H1 (cell line): ENCODE data around the gene ZBTB38. TPM values are rescaled to one million over a fixed set of nuclear protein-coding genes. Genes with fewer than 3 reads are reported as not detected.

Experiments used
- CTCF ChIA-PET: fragments of 300-600 bp; sonication (Branson Sonifier 250); formaldehyde crosslinking; loops from one replicate; lab custom pipeline; 2021; ENCODE audit not compliant: partially characterized antibody; lab: Charles Lee
- POLR2A ChIA-PET: fragments of 300-600 bp; sonication (Branson Sonifier 250); formaldehyde crosslinking; loops from one replicate; lab custom pipeline; 2021; ENCODE audit warnings: inconsistent platforms; ENCODE audit not compliant: partially characterized antibody; lab: Charles Lee
- DNase-seq, 2 experiments: peaks; one replicate each; pipeline versions ENCODE4 v3.0.0 to v3.0.0-alpha.2; 2010 to 2022; ENCODE audit warnings: low spot score in 2 of 2, low read depth in 1 of 2, mixed read lengths in 1 of 2
- FAIRE-seq: peaks from 2 replicates; lab custom pipeline; 2011; peaks lifted over from hg19 to GRCh38; lab: Jason Lieb, UNC
- H2AFZ ChIP-seq: 2 replicates; pipeline ENCODE4 v1.8.1; 2012; ENCODE audit warnings: low read length, inconsistent platforms
- H2AK5ac ChIP-seq: 2 replicates; pipeline ENCODE4 v1.6.1; 2013; ENCODE audit warnings: low read depth, low read length
- H2BK120ac ChIP-seq: replicated peaks from 2 replicates; pipeline ENCODE3; 2013; ENCODE audit warnings: low read depth, low read length, inconsistent platforms
- H2BK12ac ChIP-seq: 2 replicates; pipeline ENCODE4 v1.6.1; 2013; ENCODE audit warnings: low read depth, low read length
- H2BK15ac ChIP-seq: 2 replicates; pipeline ENCODE4 v1.6.1; 2013; ENCODE audit warnings: low read length
- H2BK20ac ChIP-seq: 2 replicates; pipeline ENCODE4 v1.6.1; 2013; ENCODE audit warnings: low read length
- H2BK5ac ChIP-seq: 2 replicates; pipeline ENCODE4 v1.6.1; 2013; ENCODE audit warnings: low read depth, low read length
- H3K14ac ChIP-seq: 2 replicates; pipeline ENCODE4 v1.6.1; 2013; ENCODE audit warnings: inconsistent platforms; ENCODE audit not compliant: insufficient read length
- H3K18ac ChIP-seq: 2 replicates; pipeline ENCODE4 v1.6.1; 2013; ENCODE audit warnings: low read length; ENCODE audit errors: extremely low read depth
- H3K23ac ChIP-seq: 2 replicates; pipeline ENCODE4 v1.6.1; 2013; ENCODE audit warnings: inconsistent platforms; ENCODE audit not compliant: insufficient read length
- H3K23me2 ChIP-seq: 2 replicates; pipeline ENCODE4 v1.6.1; 2013; ENCODE audit warnings: low read depth, low read length
- H3K27ac ChIP-seq: 2 replicates; pipeline ENCODE4 v1.6.1; 2011; ENCODE audit warnings: low read depth, low read length, inconsistent platforms
- H3K27me3 ChIP-seq, 4 experiments: replicated peaks in 1 of 4; 1 replicate in 1 of 4; 2 replicates in 3 of 4; pipeline versions ENCODE4 v1.6.1 to v1.8.1; 2011 to 2013; ENCODE audit warnings: low read length in 3 of 4, mild to moderate bottlenecking in 3 of 4, inconsistent platforms in 2 of 4, mixed read lengths in 2 of 4, moderate library complexity in 1 of 4; ENCODE audit not compliant: control insufficient read depth in 3 of 4, insufficient read depth in 3 of 4; ENCODE audit errors: extremely low read depth in 1 of 4
- H3K36me3 ChIP-seq, 4 experiments: 2 replicates each; pipeline versions ENCODE4 v1.6.1 to v1.8.1; 2011 to 2013; ENCODE audit warnings: mild to moderate bottlenecking in 4 of 4, low read length in 3 of 4, moderate library complexity in 2 of 4, control low read depth in 1 of 4, inconsistent platforms in 1 of 4; ENCODE audit not compliant: insufficient read depth in 4 of 4, control insufficient read depth in 2 of 4
- H3K4ac ChIP-seq: replicated peaks from 2 replicates; pipeline ENCODE3; 2013; ENCODE audit warnings: low read length, low read depth, mixed read lengths, inconsistent platforms; ENCODE audit not compliant: insufficient read length
- H3K4me1 ChIP-seq, 4 experiments: replicated peaks in 1 of 4; 1 replicate in 1 of 4; 2 replicates in 3 of 4; pipeline versions ENCODE4 v1.6.1 to v1.8.1; 2011 to 2013; ENCODE audit warnings: low read length in 3 of 4, inconsistent platforms in 2 of 4, mixed read lengths in 1 of 4; ENCODE audit not compliant: insufficient read depth in 4 of 4, control insufficient read depth in 3 of 4
- H3K4me2 ChIP-seq, 2 experiments: 2 replicates each; pipeline versions ENCODE4 v1.6.1 to v1.8.1; 2011 to 2013; ENCODE audit warnings: low read depth in 2 of 2, low read length in 2 of 2, control low read depth in 1 of 2, inconsistent platforms in 1 of 2, mild to moderate bottlenecking in 1 of 2; ENCODE audit not compliant: insufficient read depth in 1 of 2
- H3K4me3 ChIP-seq, 4 experiments: fragments of 200-600, 300-600 bp in 1 of 4; sonication (generic), shearing (Covaris generic), sonication (Bioruptor Twin) in 1 of 4; 2 replicates each; pipeline versions ENCODE4 v1.5.1 to v1.8.1; 2011 to 2016; ENCODE audit warnings: low read length in 4 of 4, low read depth in 3 of 4, control low read depth in 2 of 4, inconsistent platforms in 2 of 4, mild to moderate bottlenecking in 2 of 4, mixed read lengths in 1 of 4, moderate library complexity in 1 of 4; ENCODE audit not compliant: insufficient read depth in 2 of 4; ENCODE audit errors: extremely low read depth in 1 of 4
- H3K56ac ChIP-seq: replicated peaks from 2 replicates; pipeline ENCODE3; 2013; ENCODE audit warnings: low read depth, mild to moderate bottlenecking, mixed read lengths, low read length, inconsistent platforms; ENCODE audit not compliant: insufficient read length
- H3K79me1 ChIP-seq: 2 replicates; pipeline ENCODE4 v1.6.1; 2013; ENCODE audit warnings: low read depth, low read length, control low read depth
- H3K79me2 ChIP-seq, 2 experiments: 2 replicates each; pipeline versions ENCODE4 v1.6.1 to v1.8.1; 2012 to 2013; ENCODE audit warnings: low read length in 2 of 2, mild to moderate bottlenecking in 2 of 2, inconsistent platforms in 1 of 2; ENCODE audit not compliant: insufficient read depth in 2 of 2, control insufficient read depth in 1 of 2
- H3K9ac ChIP-seq, 4 experiments: replicated peaks in 1 of 4; 1 replicate in 1 of 4; 2 replicates in 3 of 4; pipeline versions ENCODE4 v1.6.1 to v1.8.1; 2011 to 2013; ENCODE audit warnings: low read depth in 3 of 4, low read length in 3 of 4, control low read depth in 2 of 4, mild to moderate bottlenecking in 2 of 4, moderate library complexity in 2 of 4, inconsistent platforms in 1 of 4; ENCODE audit errors: extremely low read depth in 1 of 4
- H3K9me3 ChIP-seq, 2 experiments: 2 replicates each; pipeline versions ENCODE4 v1.6.1 to v1.8.1; 2012 to 2013; ENCODE audit warnings: mild to moderate bottlenecking in 2 of 2, moderate library complexity in 2 of 2, control low read depth in 1 of 2, inconsistent platforms in 1 of 2, low read depth in 1 of 2, low read length in 1 of 2, mixed read lengths in 1 of 2; ENCODE audit not compliant: insufficient read depth in 2 of 2
- H4K20me1 ChIP-seq, 2 experiments: replicated peaks in 1 of 2; 2 replicates each; pipeline versions ENCODE3 to v1.8.1; 2011 to 2013; ENCODE audit warnings: inconsistent platforms in 2 of 2, low read length in 2 of 2, mild to moderate bottlenecking in 1 of 2; ENCODE audit not compliant: insufficient read depth in 2 of 2, control insufficient read depth in 1 of 2
- H4K5ac ChIP-seq: 2 replicates; pipeline ENCODE4 v1.6.1; 2013; ENCODE audit warnings: low read length, low read depth, mixed read lengths, inconsistent platforms; ENCODE audit not compliant: insufficient read length
- H4K8ac ChIP-seq: 2 replicates; pipeline ENCODE4 v1.8.0; 2013; ENCODE audit warnings: mild to moderate bottlenecking, moderate library complexity, low read length, inconsistent platforms; ENCODE audit not compliant: insufficient read depth; ENCODE audit errors: extremely low read depth
- H4K91ac ChIP-seq: replicated peaks from 2 replicates; pipeline ENCODE3; 2013; ENCODE audit warnings: low read length, mixed read lengths, inconsistent platforms; ENCODE audit not compliant: insufficient read length
- PHF8 ChIP-seq: fragments of 200-600 bp; sonication (generic); conservative IDR thresholded peaks from 2 replicates; pipeline ENCODE4 v1.7.1; 2012; ENCODE audit warnings: low read depth, mild to moderate bottlenecking, inconsistent platforms, low read length, moderate library complexity
- RXRA ChIP-seq: IDR thresholded peaks from 2 replicates; pipeline ENCODE4 v1.6.1; 2011; ENCODE audit warnings: low read depth, mild to moderate bottlenecking, low read length, moderate library complexity; ENCODE audit not compliant: insufficient read depth
- SIN3A ChIP-seq, 2 experiments: IDR thresholded peaks in 1 of 2; conservative IDR thresholded peaks in 1 of 2; 2 replicates each; pipeline ENCODE4 v1.6.1; 2011 to 2012; ENCODE audit warnings: low read length in 2 of 2, improper control_type of control experiment in 1 of 2, low read depth in 1 of 2, mild to moderate bottlenecking in 1 of 2
- SIX5 ChIP-seq: IDR thresholded peaks from 2 replicates; pipeline ENCODE4 v1.6.1; 2011; ENCODE audit warnings: mild to moderate bottlenecking, low read depth, low read length
- ZNF274 ChIP-seq: IDR thresholded peaks from 2 replicates; pipeline ENCODE4 v1.7.0; 2012; ENCODE audit warnings: low read length, borderline replicate concordance; ENCODE audit errors: extremely low read depth
- WGBS, 2 experiments: shearing (Covaris generic) in 1 of 2; methylation state at CpG; one replicate each; pipeline versions ENCODE4 v1.1.6 to v1.1.7; 2013 to 2015; ENCODE audit warnings: low lambda C conversion rate in 2 of 2, mixed read lengths in 2 of 2, inconsistent platforms in 1 of 2, low coverage in 1 of 2, missing lambda C conversion rate in 1 of 2; ENCODE audit not compliant: insufficient replicate concordance in 2 of 2, insufficient coverage in 1 of 2, insufficient read length in 1 of 2; ENCODE audit errors: extremely low coverage in 1 of 2, missing lambda C conversion rate in 1 of 2; 5-methylcytosine and 5-hydroxymethylcytosine counted together
- polyA plus RNA-seq, 7 experiments: library from polyadenylated mRNA; depleted of rRNA in 3 of 7; stranded (reverse) in 5 of 7; unstranded in 2 of 7; fragments of >200 nt in 5 of 7; fragments of 200-250 nt in 2 of 7; gene quantifications; 1 replicate in 5 of 7; 2 replicates in 1 of 7; 4 replicates in 1 of 7; pipeline versions ENCODE4 v1.2.1 to v1.2.3, GENCODE V29; 2011 to 2013; ENCODE audit warnings: missing spikeins in 2 of 7, mixed read lengths in 2 of 7
- total RNA-seq: library from RNA; stranded (reverse); fragmentation: NEBNext Ultra II Directional; extraction: Animal tissue kit (Norgen Biotek cat#: 25700); gene quantifications from 2 replicates; pipeline ENCODE4 v1.2.1, GENCODE V29; 2021

ZBTB38 gene
- total and polyA plus RNA-seq, 2 of the 8 experiments (the other 6 are each of a cell fraction or from before 2014, with no cell fraction given), result 4.4 to 10.5 TPM

GRCh38 chr3:141388395-141388794 lies 20.1 kb downstream of the ZBTB38 start:
- no peak overlapping the region for H2BK120ac ChIP-seq
- no peak overlapping the region for H2BK12ac ChIP-seq
- no peak overlapping the region for H2BK5ac ChIP-seq
- peaks cover 4 to 19% (median 15%) of the 10 kb centered on the region in 4 experiments; a peak in 6 of 7 replicates for H3K4me1 ChIP-seq
- H2AFZ ChIP-seq, result no peak overlapping the region
- no peaks in the 10 kb centered on the region for H3K79me1 ChIP-seq
- no peak overlapping the region for H3K27ac ChIP-seq
- DNase-seq (no peak), FAIRE-seq (no peak)
- H4K91ac ChIP-seq, result no peak overlapping the region
- no peak overlapping the region for H4K8ac ChIP-seq
- H4K5ac ChIP-seq, result no peak overlapping the region
- H3K9me3 ChIP-seq, result no peaks in the 10 kb centered on the region
- H3K18ac ChIP-seq, result no peak overlapping the region
- ChIA-PET CTCF (interaction anchor here (0.7 to 1.7 kb wide), 9 partner anchors 9 to 80 kb away, joined by 3 to 5 read pairs (median 4); partner anchors contain the start of gene ZBTB38), POLR2A (interaction anchor here (0.8 to 1.1 kb wide), 3 partner anchors 12 to 20 kb away, joined by 3 to 4 read pairs (median 3); partner anchors contain the start of gene ZBTB38)
- H3K36me3 ChIP-seq, result no peaks in the 10 kb centered on the region
- H3K56ac ChIP-seq, result no peak overlapping the region
- H3K79me2 ChIP-seq, result no peaks in the 10 kb centered on the region
- no peak overlapping the region for H3K4me3 ChIP-seq
- no peak overlapping the region for H3K23ac ChIP-seq
- no peaks in the 10 kb centered on the region for H4K20me1 ChIP-seq
- no peaks in the 10 kb centered on the region for H3K27me3 ChIP-seq
- 90% methylated on average over 3 of the region's 3 CpGs; no CpG with 5 or more reads in 1 of the 2 experiments for WGBS, 2 experiments
- no peak overlapping the region for H2BK20ac ChIP-seq
- no peak overlapping the region for H2AK5ac ChIP-seq
- H2BK15ac ChIP-seq, result no peak overlapping the region
- H3K4me2 ChIP-seq, result no peak overlapping the region
- no peak overlapping the region for H3K9ac ChIP-seq
- no peak overlapping the region for H3K4ac ChIP-seq
- H3K14ac ChIP-seq, result no peak overlapping the region
- no peak for TF ChIP-seq SIX5
- no peak for TF ChIP-seq SIN3A (conservative IDR thresholded peaks at IDR 0.05 in 1 of 2, IDR thresholded peaks at IDR 0.05 in 1 of 2; ENCODE audit: low read depth in 1 of 2, low read length in 2 of 2)
- TF ChIP-seq ZNF274, result no peak
- TF ChIP-seq PHF8, result no peak
- TF ChIP-seq RXRA, result no peak
- H3K23me2 ChIP-seq, result no peaks in the 10 kb centered on the region; the same call in 1 of the 2 replicates
